Measurements from ENCODE around the gene TSPAN2.

TSPAN2 gene

GRCh38 chr1:115076384-115076915 is 12.9 kb downstream of the TSPAN2 start:
- Histone ChIP-seq H3K4me2 (ENCODE audit: low read depth, low read length, poor library complexity, severe bottlenecking) (no peak overlapping the region), H3F3A (ENCODE audit: low read depth) (no peaks in the 10 kb centered on the region), H3K9me2 (replicated peaks; ENCODE audit: low read depth, low read length) (no peaks in the 10 kb centered on the region), H3K9me3 (ENCODE audit: insufficient read depth, low read depth, low read length) (no peaks in the 10 kb centered on the region), H3K27me3 (ENCODE audit: insufficient read depth, low read length, poor library complexity, severe bottlenecking) (no peaks in the 10 kb centered on the region), H3K79me2 (ENCODE audit: insufficient read depth, low read length) (no peaks in the 10 kb centered on the region), H3K4me3 (ENCODE audit: low read length, poor library complexity, severe bottlenecking) (no peak overlapping the region), H2AFZ (ENCODE audit: low read length) (no peak overlapping the region), H3K9ac (ENCODE audit: low read depth, low read length, poor library complexity, severe bottlenecking) (no peak overlapping the region), H3K4me1 (ENCODE audit: insufficient read depth, low read length, poor library complexity, severe bottlenecking) (peaks cover 25% of the 10 kb centered on the region), H4K20me1 (ENCODE audit: insufficient read depth, low read length, poor library complexity, severe bottlenecking) (no peaks in the 10 kb centered on the region), H3K36me3 (ENCODE audit: insufficient read depth, low read length) (no peaks in the 10 kb centered on the region)
- TF ChIP-seq EZH2phosphoT487 (IDR thresholded peaks at IDR 0.05; ENCODE audit: borderline replicate concordance) (no peak), CTCF (conservative IDR thresholded peaks at IDR 0.05; ENCODE audit: low read length) (no peak)

GRCh38 chr1:115074839-115075534 is 14.3 kb downstream of the TSPAN2 start:
- no peaks in the 10 kb centered on the region for H3K36me3 ChIP-seq (ENCODE audit: insufficient read depth, low read length)
- H3K79me2 ChIP-seq (ENCODE audit: insufficient read depth, low read length): no peaks in the 10 kb centered on the region
- no peak overlapping the region for H3K4me3 ChIP-seq (ENCODE audit: low read length, poor library complexity, severe bottlenecking)
- no peak overlapping the region for H3K4me2 ChIP-seq (ENCODE audit: low read depth, low read length, poor library complexity, severe bottlenecking)
- no peaks in the 10 kb centered on the region for H3K9me2 ChIP-seq (replicated peaks; ENCODE audit: low read depth, low read length)
- H3K4me1 ChIP-seq (ENCODE audit: insufficient read depth, low read length, poor library complexity, severe bottlenecking): peaks cover 38% of the 10 kb centered on the region
- no peak for TF ChIP-seq CTCF (conservative IDR thresholded peaks at IDR 0.05; ENCODE audit: low read length)
- no peak for TF ChIP-seq EZH2phosphoT487 (IDR thresholded peaks at IDR 0.05; ENCODE audit: borderline replicate concordance)
- H4K20me1 ChIP-seq (ENCODE audit: insufficient read depth, low read length, poor library complexity, severe bottlenecking): no peaks in the 10 kb centered on the region
- no peak overlapping the region for H2AFZ ChIP-seq (ENCODE audit: low read length)
- no peak overlapping the region for H3K9ac ChIP-seq (ENCODE audit: low read depth, low read length, poor library complexity, severe bottlenecking)
- no peaks in the 10 kb centered on the region for H3K9me3 ChIP-seq (ENCODE audit: insufficient read depth, low read depth, low read length)
- H3K27me3 ChIP-seq (ENCODE audit: insufficient read depth, low read length, poor library complexity, severe bottlenecking): no peaks in the 10 kb centered on the region
- H3F3A ChIP-seq (ENCODE audit: low read depth): no peaks in the 10 kb centered on the region

- no peak for TF ChIP-seq EZH2phosphoT487 (IDR thresholded peaks at IDR 0.05; ENCODE audit: borderline replicate concordance)
- TF ChIP-seq CTCF (conservative IDR thresholded peaks at IDR 0.05; ENCODE audit: low read length): no peak
- Histone ChIP-seq H3K27me3 (ENCODE audit: insufficient read depth, low read length, poor library complexity, severe bottlenecking) (no peaks in the 10 kb centered on the region), H3K9me2 (replicated peaks; ENCODE audit: low read depth, low read length) (no peaks in the 10 kb centered on the region)
These were observed 15.8 kb downstream of the TSPAN2 start for GRCh38 chr1:115073298-115074087.

More at GRCh38 chr1:115073298-115074087, 15.8 kb downstream of the TSPAN2 start:
- H2AFZ ChIP-seq (ENCODE audit: low read length): no peak overlapping the region
- no peaks in the 10 kb centered on the region for H3K79me2 ChIP-seq (ENCODE audit: insufficient read depth, low read length)
- peaks cover 53% of the 10 kb centered on the region for H3K4me1 ChIP-seq (ENCODE audit: insufficient read depth, low read length, poor library complexity, severe bottlenecking)
- no peak overlapping the region for H3K4me2 ChIP-seq (ENCODE audit: low read depth, low read length, poor library complexity, severe bottlenecking)
- H3K9ac ChIP-seq (ENCODE audit: low read depth, low read length, poor library complexity, severe bottlenecking): no peak overlapping the region
- no peak overlapping the region for H3K4me3 ChIP-seq (ENCODE audit: low read length, poor library complexity, severe bottlenecking)
- no peaks in the 10 kb centered on the region for H3K9me3 ChIP-seq (ENCODE audit: insufficient read depth, low read depth, low read length)
- H4K20me1 ChIP-seq (ENCODE audit: insufficient read depth, low read length, poor library complexity, severe bottlenecking): no peaks in the 10 kb centered on the region
- H3K36me3 ChIP-seq (ENCODE audit: insufficient read depth, low read length): no peaks in the 10 kb centered on the region
- no peaks in the 10 kb centered on the region for H3F3A ChIP-seq (ENCODE audit: low read depth)
